HG03025 (cell line): ENCODE results near the gene LMBR1.
"Not testable (repeated sequence)": the region's sequence is repeated elsewhere in the genome, so short reads cannot be mapped to it uniquely, and the experiment has no call there.

Experiments
- ATAC-seq: cut with Tn5 transposase; IDR thresholded peaks from one replicate; pipeline ENCODE4 v1.9.1; 2021; ENCODE audit warnings: mild to moderate bottlenecking, moderate library complexity; ENCODE audit not compliant: unreplicated experiment, low FRiP score

The LMBR1 gene

DNA sequence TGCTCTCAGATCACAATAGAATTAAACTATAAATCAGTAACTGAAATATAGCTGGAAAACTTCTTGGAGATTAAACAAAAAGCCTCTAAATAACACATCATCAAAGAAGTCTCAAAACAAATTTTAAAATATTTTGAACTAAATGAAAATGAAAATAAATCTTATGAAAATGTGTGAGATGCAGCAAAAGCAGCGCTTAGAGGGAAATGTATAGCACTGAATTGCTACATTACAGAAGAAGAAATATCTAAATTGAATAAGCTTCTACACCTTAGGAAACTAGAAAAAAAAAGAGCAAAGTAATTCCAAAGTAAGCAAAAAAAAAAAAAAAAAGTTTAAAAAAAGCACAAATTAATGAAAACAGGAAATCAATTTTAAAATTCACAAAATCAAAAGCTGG lies 35.2 kb downstream of the LMBR1 start:
- ATAC-seq = no peak

DNA sequence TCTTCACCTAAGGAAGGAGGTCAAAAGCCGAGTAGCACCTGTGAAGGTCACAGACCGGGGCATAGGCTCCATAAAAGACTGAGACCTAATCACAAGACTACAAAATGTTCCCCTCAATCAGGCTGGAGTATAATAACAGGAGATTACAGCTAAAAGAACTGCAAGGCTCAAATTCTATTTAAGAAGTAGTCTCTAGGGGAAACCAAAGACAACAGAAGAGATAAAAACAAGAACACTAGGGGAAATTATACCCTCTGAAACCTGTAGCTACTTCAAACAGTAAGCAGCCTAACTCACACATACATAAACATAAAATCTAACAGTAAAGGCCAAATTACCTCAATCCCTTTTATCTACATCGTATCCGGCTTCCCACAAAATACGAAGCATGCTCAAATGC lies 38.3 kb downstream of the LMBR1 start:
- ATAC-seq = no peak

DNA sequence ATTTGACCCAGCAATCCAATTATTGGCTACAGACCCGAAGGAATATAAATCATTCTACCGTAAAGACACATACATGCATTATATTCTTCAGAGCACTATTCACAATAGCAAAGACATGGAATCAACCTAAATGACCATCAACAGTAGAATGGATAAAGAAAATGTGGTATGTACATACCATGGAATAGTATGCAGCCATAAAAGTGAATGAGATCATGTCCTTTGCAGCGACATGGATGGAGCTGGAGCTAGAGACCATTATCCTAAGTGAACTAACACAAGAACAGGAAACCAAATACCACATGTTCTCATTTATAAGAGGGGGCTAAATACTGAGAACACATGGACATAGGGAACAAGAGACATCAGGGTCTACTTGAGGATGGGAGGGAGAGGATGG lies 44.0 kb downstream of the LMBR1 start:
- no peak for ATAC-seq

DNA sequence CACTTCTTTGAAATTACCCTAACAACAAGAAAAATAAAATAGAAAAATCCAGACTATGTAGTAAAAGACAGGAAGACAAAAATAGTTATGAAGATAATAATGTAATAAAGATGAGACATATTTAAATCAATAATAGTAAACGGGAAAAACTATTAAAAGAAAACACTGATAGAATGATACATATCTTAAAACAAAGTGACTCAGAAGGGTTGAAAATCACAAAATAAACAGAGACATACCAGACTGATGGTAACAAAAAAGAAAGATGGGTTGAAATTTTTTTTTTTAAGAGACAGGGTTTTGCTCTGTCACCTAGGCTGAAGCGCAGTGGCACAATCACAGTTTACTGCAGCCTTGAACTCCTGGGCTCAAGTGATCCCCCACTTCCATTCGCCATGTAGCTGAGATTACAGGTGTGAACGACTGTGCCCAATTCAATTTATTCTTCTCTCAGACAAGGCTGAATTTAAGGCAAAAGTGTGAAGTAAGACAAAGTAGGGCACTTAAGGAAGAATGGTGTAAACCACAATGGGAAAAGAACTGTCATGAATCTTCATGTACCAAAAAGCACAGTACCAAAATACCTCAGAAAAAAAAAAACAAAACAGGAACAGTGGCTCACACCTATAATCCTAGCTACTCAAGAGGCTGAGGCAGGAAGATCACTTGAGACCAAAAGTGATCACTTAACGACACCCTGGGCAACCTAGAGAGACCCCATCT lies 47.4 kb downstream of the LMBR1 start:
- no peak for ATAC-seq

DNA sequence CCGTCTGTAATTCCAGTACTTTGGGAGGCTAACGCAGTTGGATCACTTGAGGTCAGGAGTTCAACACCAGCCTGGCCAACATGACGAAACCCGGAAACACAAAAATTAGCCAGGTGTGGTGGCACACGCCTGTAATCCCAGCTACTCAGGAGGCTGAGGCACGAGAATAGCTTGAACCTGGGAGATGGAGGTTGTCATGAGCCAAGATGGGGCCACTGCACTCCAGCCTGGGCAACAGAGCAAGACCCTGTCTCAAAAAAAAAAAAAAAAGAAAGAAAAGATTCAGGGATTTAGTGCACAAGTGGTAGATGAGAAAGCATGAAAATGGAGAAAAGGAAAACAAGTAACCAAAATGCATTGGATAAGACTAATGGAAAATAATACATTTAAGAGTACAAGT lies 49.4 kb downstream of the LMBR1 start:
- not testable (repeated sequence) for ATAC-seq

DNA sequence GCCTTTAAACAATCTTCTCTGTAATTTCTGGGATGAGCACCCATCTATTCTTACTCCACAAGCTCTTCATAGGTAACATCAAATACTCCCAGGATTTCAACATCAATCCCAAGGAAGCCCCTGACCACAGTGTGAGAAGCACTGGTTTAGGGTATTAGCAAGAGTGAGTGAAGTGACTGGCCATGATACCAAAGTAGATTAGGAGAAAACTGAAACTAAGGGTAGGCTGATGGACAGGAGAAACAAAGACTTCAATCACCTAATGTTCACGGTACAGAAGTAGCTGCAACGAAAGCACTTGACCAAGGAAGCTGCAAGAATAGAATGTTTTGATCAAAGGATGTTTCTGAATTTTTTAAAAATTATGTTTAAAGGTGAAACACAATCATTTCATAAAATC lies 49.8 kb downstream of the LMBR1 start:
- no peak for ATAC-seq

DNA sequence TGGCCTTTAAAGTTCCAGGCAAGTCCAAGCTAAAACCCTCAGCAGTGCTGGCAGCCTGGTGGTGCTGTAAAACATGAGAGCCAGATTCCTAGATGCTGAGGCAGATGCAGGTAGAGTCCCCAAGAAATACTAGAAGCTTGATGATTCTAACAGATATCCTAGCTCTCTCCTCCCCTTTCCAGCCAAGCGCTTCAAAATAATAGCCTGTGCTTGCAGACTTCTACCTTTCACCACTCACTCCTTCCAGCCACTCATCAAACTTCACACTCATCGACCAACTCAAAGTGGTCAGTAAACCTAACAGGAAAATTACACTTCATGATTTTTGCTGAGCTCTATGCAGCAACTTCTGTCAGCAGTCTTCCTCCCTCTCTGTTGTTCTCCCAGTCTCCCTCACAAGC lies 50.2 kb downstream of the LMBR1 start:
- ATAC-seq = no peak

DNA sequence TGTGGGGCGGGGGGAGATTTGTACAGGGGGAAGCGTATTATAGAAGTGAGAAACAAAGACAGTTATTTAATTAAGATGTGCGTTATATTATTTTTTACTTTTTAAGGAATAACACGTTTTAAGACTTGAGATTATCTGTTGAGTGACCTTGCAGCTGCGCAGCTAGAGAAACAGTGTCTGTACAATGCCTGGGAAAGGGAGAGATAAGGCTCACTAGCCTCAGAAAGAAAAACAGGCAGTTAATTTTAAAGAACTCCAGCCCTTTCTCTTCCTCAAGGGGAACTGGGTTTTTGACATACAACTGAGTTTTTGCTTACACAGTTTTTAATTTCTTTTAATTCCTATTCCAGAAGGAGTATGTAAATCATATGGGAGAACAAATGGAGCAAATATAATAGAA lies 50.7 kb downstream of the LMBR1 start:
- ATAC-seq = no peak

DNA sequence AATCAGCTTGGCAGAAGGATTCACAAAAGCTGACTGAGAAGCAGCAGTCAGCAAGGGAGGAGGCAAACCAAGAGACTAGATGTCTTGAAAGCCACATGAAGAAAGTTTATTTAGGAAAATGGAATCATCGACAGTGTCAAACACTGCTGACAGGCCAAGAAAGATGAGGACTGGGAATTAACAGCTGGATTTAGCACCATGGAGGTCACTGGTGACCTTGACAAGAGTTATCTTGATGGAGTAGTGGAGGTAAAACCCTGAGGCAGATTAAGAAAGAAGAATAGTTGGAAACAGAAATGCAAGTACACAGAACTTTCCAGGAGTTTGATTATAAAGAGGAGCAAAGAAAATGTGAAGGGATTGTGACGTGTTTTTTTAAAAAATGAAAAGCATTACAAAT lies 51.5 kb downstream of the LMBR1 start:
- no peak for ATAC-seq

DNA sequence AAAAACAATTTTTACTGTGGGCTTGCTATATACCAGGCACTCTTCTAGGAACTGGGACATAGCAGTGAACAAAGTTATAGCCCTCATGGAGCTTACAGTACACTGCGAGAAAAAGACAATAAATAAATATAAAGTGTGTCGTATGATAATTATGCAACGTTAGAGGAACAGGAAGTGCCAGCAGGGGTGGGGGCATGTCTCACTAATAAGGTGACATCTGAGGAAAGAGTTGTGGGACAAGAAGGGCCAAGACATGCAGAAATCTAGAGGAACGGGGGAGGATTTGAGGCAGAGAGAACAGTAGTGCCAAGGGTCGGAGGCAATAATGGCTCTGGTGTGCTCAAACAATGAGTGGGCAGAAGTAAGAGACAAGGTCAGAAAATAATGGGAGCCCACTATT lies 52.8 kb downstream of the LMBR1 start:
- ATAC-seq = no peak

DNA sequence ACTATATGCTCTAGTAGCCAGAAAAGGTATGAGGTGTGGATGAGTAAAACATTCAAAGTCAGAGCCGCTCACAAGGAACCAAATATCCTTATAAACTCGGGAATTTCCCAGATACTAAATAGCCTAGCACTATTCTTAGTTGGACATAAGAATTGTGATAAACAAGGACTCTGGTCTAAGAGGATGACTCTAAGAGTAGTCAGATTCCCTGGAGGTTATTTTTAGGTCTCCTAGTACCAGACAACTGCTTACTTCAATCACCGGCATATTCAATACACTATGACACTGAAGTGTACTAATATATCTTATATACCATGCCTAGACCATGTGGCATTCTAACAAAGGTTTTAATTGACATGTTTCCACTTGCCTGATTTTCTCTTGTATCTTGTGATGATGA lies 56.5 kb downstream of the LMBR1 start:
- ATAC-seq = no peak

DNA sequence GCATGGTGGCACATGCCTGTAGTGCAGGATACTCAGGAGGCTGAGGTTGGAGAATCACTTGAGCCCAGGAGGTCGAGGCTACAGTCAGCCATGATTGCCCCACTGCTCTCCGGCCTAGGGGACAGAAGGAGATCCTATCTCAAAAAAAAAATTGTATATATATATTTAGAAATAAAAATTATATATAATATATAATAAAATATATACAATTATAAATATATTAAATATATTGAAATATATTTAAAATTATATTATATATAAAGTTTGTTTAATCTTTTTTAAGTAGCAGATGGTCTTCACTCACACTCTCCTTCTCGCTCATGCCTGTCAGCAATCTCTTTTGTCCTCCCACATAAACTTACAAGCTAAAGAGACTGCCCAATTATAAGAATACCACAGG lies 58.5 kb downstream of the LMBR1 start:
- no peak for ATAC-seq

DNA sequence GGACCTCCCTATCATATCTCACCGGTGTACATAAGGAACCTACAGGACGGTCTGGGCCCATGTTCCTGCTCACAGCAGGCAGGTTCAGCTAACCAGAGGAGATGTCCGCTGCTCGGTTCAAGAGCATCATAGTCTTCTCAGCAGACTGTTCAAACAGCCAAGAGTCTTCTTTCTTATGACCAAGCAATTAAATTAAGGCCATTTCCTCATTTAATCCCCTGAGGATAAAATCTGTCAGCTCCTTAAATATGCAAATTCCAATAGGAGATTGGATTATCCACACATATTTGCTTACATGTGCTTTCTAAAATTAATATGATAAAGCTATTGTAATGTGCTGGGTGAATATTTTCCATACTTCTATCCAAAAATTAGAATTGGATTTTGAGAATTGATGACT lies 59.7 kb downstream of the LMBR1 start:
- no peak for ATAC-seq

DNA sequence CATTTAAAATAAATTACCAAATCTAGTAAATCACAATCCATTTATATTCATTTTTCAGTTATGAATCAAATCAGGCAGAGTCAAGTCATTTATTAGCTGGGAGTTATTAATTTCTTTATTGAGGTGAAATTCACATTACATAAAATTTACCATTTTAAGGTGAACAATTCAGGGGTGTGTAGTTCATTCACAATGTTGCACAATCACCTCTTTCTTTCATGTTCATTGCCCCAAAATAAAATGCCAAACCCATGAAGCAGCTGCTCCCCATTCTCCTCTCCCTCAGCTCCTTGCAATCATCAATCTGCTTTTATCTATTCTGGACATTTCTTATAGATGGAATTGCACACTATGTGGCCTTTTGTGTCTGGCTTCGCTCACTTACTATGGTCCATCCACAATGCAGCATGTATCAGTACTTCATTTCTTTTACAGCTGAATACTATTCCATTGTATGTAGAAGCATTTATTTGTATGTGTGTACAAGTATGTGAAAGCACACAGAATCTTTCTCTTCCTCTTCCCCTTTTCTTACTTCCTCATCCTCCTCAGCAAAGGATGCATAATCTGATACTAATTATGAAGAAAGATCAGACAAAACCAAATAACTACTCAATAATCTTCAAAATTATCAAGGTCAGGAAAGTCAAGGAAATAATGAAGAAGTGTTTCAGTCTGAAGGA lies 60.6 kb downstream of the LMBR1 start:
- no peak for ATAC-seq

DNA sequence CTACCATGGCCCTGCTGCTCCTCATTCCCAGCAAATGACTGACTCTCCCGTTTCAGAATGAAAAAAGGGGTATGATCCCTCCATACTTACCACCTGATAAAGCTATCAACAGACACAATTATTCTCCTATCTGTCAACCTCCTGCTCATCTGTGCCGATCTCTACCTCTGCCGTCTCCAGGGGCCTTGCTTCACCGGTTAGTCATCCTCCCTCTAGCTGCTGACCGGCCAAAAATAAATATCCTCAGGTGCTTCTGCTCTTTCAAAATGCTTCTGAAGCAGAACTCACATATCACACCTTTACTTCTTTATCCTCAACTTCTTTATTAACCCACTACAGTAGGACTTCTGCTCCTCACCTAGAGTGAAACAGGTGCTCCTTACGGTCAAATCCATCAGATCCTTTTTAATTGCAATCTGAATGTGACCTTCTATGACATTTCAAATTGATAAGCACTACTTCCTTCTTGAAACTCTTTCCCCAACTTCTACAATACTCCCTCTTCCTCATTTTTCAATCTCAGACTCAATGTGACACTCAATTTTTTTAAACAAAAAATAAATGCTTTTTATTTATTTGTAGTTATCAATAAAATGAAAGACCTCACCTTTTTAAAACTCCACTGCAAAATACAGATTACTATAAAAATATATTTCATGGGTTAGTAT lies 63.2 kb downstream of the LMBR1 start:
- no peak for ATAC-seq

DNA sequence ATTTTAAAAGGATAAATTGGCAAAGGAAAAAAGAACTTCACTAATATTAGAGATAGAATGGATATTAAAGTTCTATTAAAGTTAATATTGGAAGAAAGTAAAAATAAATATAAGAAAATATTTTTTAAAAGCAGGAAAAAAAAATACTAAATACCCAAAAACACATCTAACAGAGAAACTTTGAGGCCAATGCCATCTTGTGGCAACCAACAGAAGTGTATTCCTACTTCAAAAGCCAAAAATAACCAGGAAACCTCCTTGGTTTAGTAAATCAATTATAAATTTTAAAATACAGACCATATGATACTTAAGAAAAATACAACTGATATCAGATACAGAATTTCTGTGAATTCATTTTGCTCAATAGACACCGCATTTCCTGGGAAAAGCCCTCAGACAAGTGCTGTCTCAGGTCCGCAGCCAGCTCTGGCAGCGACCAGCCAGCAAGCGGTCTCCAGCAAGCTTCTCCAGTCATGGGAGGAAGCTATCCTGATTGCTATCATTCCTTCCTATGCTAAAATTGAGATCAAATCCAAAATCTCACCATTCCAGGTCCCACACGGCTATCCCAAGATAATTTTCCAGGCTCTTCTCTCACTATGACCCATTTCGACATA lies 65.3 kb downstream of the LMBR1 start:
- ATAC-seq = no peak

DNA sequence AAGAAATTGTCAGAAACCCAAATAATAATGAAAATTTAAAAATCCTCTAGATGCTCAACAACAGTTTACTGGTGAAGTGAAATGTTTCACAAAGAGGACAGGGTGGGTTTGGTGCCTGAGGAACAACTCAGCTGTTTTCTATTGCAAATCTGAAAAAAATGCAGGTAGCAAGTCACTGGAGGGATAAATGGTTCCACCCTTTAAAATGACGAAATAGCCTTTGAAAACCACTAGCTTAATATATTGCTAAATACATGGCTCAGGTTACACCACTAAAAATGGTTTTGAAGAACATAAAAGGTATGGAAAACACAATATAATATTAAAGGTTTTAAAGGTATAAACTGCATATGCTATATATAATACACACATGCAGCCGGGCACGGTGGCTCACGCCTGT lies 69.5 kb downstream of the LMBR1 start:
- no peak for ATAC-seq

DNA sequence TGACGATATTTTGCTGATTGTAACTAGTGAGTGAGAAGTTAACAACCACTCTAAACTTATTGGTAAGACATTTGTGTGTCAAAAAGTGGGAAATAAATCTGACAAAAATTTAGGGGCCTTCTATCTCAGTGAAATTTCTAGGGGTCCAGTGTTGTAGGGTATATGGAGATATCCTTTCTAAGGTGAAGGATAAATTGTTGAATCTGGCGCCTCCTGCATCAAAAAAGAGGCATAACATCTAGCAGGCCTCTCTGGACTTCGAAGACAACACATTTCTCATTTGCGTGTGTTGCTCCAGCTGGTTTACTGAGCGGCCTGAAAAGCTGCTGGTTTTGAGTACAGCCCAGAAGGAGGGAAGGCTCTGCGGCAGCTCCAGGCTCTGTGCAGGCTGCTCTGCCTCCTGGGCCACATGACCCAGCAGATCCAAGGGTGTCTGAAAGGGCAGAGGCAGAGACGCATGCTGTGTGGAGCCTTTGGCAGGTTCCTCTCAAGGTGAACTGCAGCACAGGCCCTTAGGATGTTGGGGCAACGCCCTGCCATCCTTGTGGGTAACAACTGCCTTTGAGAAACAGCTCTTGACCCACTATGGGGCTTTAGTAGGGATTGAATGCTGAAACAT lies 72.4 kb downstream of the LMBR1 start:
- no peak for ATAC-seq

DNA sequence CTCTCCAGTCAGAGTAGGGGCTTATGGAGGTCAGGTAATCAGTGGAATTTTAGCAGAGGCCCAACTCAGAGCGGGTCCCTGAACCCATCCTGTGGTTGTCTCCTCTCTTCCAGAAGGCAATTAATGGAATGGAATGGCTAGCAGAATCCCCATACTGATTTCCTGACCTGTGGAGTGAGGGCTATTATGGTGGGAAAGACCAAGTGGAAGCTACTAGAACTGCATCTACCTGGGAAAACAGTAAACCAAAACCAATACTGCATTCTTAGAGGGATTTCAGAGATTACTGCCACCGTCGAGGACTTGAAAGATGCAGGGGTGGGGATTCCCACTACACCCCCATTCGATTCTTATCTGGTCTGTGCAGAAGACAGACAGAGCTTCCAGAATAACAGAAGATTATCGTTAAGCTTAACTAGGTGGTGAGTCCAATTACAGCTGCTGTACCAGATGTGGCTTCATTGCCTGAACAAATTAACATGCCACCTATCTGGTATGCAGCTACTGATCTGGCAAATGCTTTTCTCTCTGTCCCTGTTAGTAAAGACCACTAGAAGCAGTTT lies 73.2 kb downstream of the LMBR1 start:
- no peak for ATAC-seq

DNA sequence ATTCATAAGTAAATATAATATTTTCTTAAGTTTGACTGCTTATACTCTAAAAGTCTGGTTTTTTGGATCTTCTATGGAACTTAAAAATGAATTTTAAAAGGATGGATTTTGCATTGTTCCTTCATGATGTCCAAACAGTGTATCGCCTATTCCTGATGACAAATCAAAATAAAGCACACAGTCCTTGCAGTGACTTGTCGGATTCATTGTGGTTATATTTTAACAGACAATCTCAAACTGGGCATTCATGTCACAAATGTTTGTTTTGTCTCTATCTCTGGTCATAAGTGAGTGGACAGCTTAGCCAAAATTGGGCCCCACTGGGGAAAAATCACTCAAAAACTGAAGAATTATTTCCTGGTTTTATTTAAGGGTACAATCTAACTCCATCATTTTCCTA lies 74.8 kb downstream of the LMBR1 start:
- no peak for ATAC-seq
